T-helper 2 cell treated with Interferon-gamma antibody and Interleukin-4, amounts not matched to agents 100 ng/mL and 5 ng/mL, for 36 hours (primary cell): Measurements from ENCODE around the gene BORCS6. TPM values are rescaled to one million over a fixed set of nuclear protein-coding genes. Genes with fewer than 3 reads are reported as not detected.

Experiments
- intact Hi-C: fragments of 100-400 bp; cut with micrococcal nuclease; formaldehyde crosslinking; loops from one replicate; pipeline ENCODE4 v1.15.1; 2023
- total RNA-seq: library from RNA; stranded (reverse); gene quantifications from 2 replicates; pipeline ENCODE4 v1.2.3, GENCODE V29; 2022

Gene BORCS6
- total RNA-seq, 1 donor from 2014 or later = 11.6 TPM

DNA sequence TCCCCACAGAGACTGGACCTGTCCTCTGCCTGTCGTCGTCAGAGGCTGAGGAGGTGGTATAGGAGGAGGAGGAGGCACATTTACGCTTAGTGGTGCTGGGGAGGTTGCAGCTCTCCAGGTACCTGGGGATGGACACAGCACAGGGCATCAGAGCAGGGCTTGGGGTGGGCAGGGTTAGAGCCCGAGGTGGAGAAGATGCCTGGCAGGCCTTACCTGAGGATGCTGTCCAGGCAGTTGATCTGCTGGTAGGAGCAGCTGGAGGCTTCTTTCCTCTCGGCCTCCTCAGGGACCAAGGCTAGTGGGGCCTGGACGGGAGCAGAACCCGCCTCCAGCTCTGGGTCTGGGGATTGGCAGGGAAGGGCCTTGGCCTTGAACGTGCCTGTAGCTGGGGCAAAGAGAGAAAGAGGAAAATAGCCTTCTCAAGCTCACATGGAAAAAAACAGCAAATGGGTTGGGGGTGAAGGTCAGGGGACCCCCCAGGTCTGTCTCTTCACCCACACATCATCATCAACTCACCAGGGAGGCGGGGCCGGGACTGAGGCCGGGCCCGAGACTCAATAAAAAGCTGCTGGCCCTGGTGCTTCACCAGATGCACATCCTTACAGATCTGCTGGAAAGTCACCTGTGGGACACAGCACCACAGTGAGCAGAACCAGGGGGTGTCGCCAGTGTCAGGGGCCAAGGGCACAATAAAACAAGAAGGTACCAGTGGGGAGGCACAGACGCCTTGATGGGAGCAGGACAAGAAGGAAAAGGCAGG lies 43.4 kb downstream of the BORCS6 start:
- intact Hi-C loops = no loop called here

- intact Hi-C loops = no loop called here
These were observed 44.2 kb downstream of the BORCS6 start for GRCh38 chr17:8145811-8146210.

GRCh38 chr17:8144401-8145231 lies 45.4 kb downstream of the BORCS6 start:
- intact Hi-C loops = no loop called here

- intact Hi-C loops = no loop called here
These were observed 46.2 kb downstream of the BORCS6 start for GRCh38 chr17:8143581-8144400.

- intact Hi-C loops = no loop called here
These were observed 46.9 kb downstream of the BORCS6 start for GRCh38 chr17:8142887-8143580.

- intact Hi-C loops = no loop called here
These were observed 47.7 kb downstream of the BORCS6 start for GRCh38 chr17:8142158-8142886.

GRCh38 chr17:8141741-8142140 lies 48.2 kb downstream of the BORCS6 start:
- intact Hi-C loops = no loop called here

DNA sequence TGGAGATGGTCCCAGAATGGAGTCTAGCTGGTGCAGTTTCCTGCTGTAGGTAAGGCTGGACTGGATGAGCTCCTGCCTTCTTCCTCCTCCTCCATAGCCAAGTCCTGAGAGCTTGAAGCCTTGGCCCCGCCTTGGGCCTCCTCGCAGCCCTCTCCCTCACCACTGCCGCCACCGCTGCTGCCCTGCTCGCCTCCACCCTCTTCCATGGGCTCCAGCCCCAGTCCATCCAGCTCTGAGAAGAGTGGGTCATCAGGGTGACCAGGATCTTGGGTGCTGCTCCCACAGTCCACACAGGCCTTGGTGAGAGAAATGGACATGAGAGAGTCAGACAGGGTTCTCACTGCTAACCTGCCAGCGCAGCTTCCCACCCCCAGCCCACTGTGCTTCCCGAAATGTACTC lies 48.9 kb downstream of the BORCS6 start:
- intact Hi-C loops = no loop called here

DNA sequence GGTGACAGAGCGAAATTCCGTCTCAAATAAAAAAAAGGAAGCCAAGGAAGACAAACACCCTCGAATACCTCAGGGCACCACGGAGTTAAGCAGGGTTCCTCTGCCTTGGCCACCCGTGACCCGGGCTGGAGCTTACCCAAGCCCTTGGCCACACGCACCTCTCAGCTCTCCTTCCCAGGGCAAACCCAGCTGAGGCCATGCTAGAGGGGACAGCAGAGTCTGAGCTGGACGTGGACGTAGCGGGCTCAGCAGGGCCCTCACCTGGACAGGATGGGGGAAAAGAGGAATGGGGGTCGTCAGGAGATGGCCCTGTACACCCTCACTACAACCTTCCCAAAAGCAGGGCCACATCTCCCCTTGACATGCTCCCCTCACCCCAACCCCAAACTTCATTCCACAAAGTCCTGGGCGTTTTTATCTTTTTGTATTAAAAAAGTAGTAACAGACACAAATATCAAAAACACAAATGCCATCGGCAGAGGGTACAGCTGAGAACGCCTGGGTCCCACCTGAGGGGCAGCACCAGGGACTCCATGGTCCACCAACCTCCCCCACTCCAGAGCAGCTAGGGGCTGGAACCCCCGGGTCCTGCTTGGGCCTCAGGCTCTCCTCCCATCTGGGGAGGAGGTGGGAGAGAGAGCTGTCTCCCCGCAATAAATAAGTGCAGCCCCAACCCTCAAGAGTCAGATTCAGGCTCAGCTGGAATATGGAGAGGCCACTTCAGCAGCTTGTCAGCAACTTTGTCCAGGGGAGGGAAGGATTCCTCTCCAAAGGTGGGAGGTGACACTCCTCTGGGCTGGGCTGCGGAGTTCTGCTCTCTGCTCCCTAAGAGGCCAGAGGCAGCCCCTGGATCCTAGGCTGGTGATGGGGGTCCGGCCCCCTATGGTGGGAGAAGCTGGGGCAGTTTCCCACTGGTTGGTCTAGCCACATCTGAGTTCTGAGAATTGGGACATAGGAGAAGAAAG lies 49.6 kb downstream of the BORCS6 start:
- intact Hi-C loops = no loop called here

GRCh38 chr17:8138672-8139371 lies 51.2 kb downstream of the BORCS6 start:
- intact Hi-C loops = loop anchor here (1.0 to 2.0 kb wide), 10 partner anchors 12 to 161 kb away; partner anchors contain the start of gene SLC25A35

- intact Hi-C loops = loop anchor here (1.0 to 2.0 kb wide), 6 partner anchors 13 to 162 kb away; partner anchors contain the start of gene SLC25A35
These were observed 51.7 kb downstream of the BORCS6 start for GRCh38 chr17:8138374-8138671.

Other genes with a start within 250 kb of the BORCS6 start
- 0.05 TPM in 1 of 2 replicates, not detected in the other for gene GUCY2D, start 187.6 kb downstream of the BORCS6 start, total RNA-seq
- gene ALOX15B, start 151.1 kb downstream of the BORCS6 start, total RNA-seq = not detected in 2 replicates
- not detected in 2 replicates for gene ALOX12B, start 102.5 kb downstream of the BORCS6 start, total RNA-seq
- gene ALOXE3, start 71.7 kb downstream of the BORCS6 start, total RNA-seq = not detected in 2 replicates
- 0.55 and 0.61 TPM in 2 replicates for gene HES7, start 66.1 kb downstream of the BORCS6 start, total RNA-seq
- gene PER1, start 37.8 kb downstream of the BORCS6 start, total RNA-seq = 20.4 and 26.4 TPM in 2 replicates
- 64.6 and 67.0 TPM in 2 replicates for gene VAMP2, start 27.2 kb downstream of the BORCS6 start, total RNA-seq
- 26.1 and 26.4 TPM in 2 replicates for gene TMEM107, start 13.8 kb downstream of the BORCS6 start, total RNA-seq
- gene AURKB, start 20.4 kb upstream of the BORCS6 start, total RNA-seq = 153 and 157 TPM in 2 replicates
- 90.7 and 97.9 TPM in 2 replicates for gene CTC1, start 57.9 kb upstream of the BORCS6 start, total RNA-seq
- gene PFAS, start 59.1 kb upstream of the BORCS6 start, total RNA-seq = 91.7 and 100 TPM in 2 replicates
- gene RANGRF, start 98.5 kb upstream of the BORCS6 start, total RNA-seq = 63.0 and 63.4 TPM in 2 replicates
- gene SLC25A35, start 105.2 kb upstream of the BORCS6 start, total RNA-seq = 16.3 and 17.2 TPM in 2 replicates
- gene ARHGEF15, start 120.1 kb upstream of the BORCS6 start, total RNA-seq = 0.05 and 0.61 TPM in 2 replicates
- not detected in 2 replicates for gene ODF4, start 149.7 kb upstream of the BORCS6 start, total RNA-seq
- gene RPL26, start 193.0 kb upstream of the BORCS6 start, total RNA-seq = 2,155 and 2,200 TPM in 2 replicates
- gene RNF222, start 207.6 kb upstream of the BORCS6 start, total RNA-seq = 0.05 TPM in 1 of 2 replicates, not detected in the other
- gene NDEL1, start 245.7 kb upstream of the BORCS6 start, total RNA-seq = 63.7 and 65.2 TPM in 2 replicates